Measurements from ENCODE around the gene DDX42. TPM values are rescaled to one million over a fixed set of nuclear protein-coding genes. Genes with fewer than 3 reads are reported as not detected.

DDX42 gene
- total RNA-seq, 8 experiments from 2014 or later = 62.4 to 169 (median 85.4) TPM

- ATAC-seq (replicated peaks in 6 of 8) = no peak
- no peak overlapping the region for H3K27ac ChIP-seq
- in situ Hi-C loops (cut with MboI; ENCODE audit: low pct_unique_long_range_greater_than_20kb in 2 of 9, low sequenced_read_pairs in 9 of 9, unreplicated experiment in 9 of 9) = no loop called here
Observed at GRCh38 chr17:63830904-63831491, 57.0 kb downstream of the DDX42 start.

GRCh38 chr17:63831505-63831904 is 57.5 kb downstream of the DDX42 start:
- in situ Hi-C loops (cut with MboI; ENCODE audit: low pct_unique_long_range_greater_than_20kb in 2 of 9, low sequenced_read_pairs in 9 of 9, unreplicated experiment in 9 of 9) = no loop called here
- peaks cover 8 to 10% of the 10 kb centered on the region in 2 donors for H3K4me1 ChIP-seq (replicated peaks in 1 of 2)
- H3K4me3 ChIP-seq = no peak overlapping the region
- ATAC-seq (replicated peaks in 6 of 8) = no peak
- H3K27ac ChIP-seq = no peak overlapping the region
- WGBS, 10 experiments = 80 to 100% (median 91%) methylated on average over 1 to 7 of the region's 8 CpGs; no CpG with 5 or more reads in 4 of the 10 experiments

More at GRCh38 chr17:63830904-63831491, 57.0 kb downstream of the DDX42 start:
- Histone ChIP-seq H3K4me1 (replicated peaks in 1 of 2) (peaks cover 9 to 10% of the 10 kb centered on the region in 2 donors), H3K4me3 (no peak overlapping the region)
- 72 to 100% (median 98%) methylated on average over 1 to 10 of the region's 15 CpGs; no CpG with 5 or more reads in 2 of the 10 experiments for WGBS, 10 experiments

GRCh38 chr17:63832014-63832413 is 58.0 kb downstream of the DDX42 start:
- no peak for ATAC-seq (replicated peaks in 6 of 8)
- in situ Hi-C loops (cut with MboI; ENCODE audit: low pct_unique_long_range_greater_than_20kb in 2 of 9, low sequenced_read_pairs in 9 of 9, unreplicated experiment in 9 of 9) = no loop called here
- H3K27ac ChIP-seq = no peak overlapping the region
- no peak overlapping the region for H3K4me3 ChIP-seq
- 82 to 100% (median 94%) methylated on average over 1 to 4 of the region's 5 CpGs; no CpG with 5 or more reads in 6 of the 10 experiments for WGBS, 10 experiments
- H3K4me1 ChIP-seq (replicated peaks in 1 of 2) = peaks cover 8 to 10% of the 10 kb centered on the region in 2 donors

GRCh38 chr17:63832455-63832854 is 58.5 kb downstream of the DDX42 start:
- H3K4me3 ChIP-seq = no peak overlapping the region
- H3K4me1 ChIP-seq (replicated peaks in 1 of 2) = peaks cover 8 to 10% of the 10 kb centered on the region in 2 donors
- WGBS, 10 experiments = 60 to 100% (median 86%) methylated on average over 1 to 2 of the region's 2 CpGs; no CpG with 5 or more reads in 6 of the 10 experiments
- in situ Hi-C loops (cut with MboI; ENCODE audit: low pct_unique_long_range_greater_than_20kb in 2 of 9, low sequenced_read_pairs in 9 of 9, unreplicated experiment in 9 of 9) = no loop called here
- no peak for ATAC-seq (replicated peaks in 6 of 8)
- H3K27ac ChIP-seq = no peak overlapping the region

GRCh38 chr17:63833026-63833740 is 59.2 kb downstream of the DDX42 start:
- Histone ChIP-seq H3K27ac (no peak overlapping the region), H3K4me3 (no peak overlapping the region), H3K4me1 (replicated peaks in 1 of 2) (peaks cover 9 to 10% of the 10 kb centered on the region in 2 donors)
- in situ Hi-C loops (cut with MboI; ENCODE audit: low pct_unique_long_range_greater_than_20kb in 2 of 9, low sequenced_read_pairs in 9 of 9, unreplicated experiment in 9 of 9) = no loop called here
- 55 to 93% (median 80%) methylated on average over 1 to 12 of the region's 14 CpGs; no CpG with 5 or more reads in 3 of the 10 experiments for WGBS, 10 experiments
- no peak for ATAC-seq (replicated peaks in 6 of 8)

GRCh38 chr17:63833741-63834373 is 59.9 kb downstream of the DDX42 start:
- no peak overlapping the region for H3K4me3 ChIP-seq
- no peak overlapping the region for H3K27ac ChIP-seq
- WGBS, 10 experiments = 91 to 100% (median 100%) methylated on average over 1 to 8 of the region's 15 CpGs; no CpG with 5 or more reads in 5 of the 10 experiments
- H3K4me1 ChIP-seq (replicated peaks in 1 of 2) = peaks cover 9 to 13% of the 10 kb centered on the region in 2 donors
- in situ Hi-C loops (cut with MboI; ENCODE audit: low pct_unique_long_range_greater_than_20kb in 2 of 9, low sequenced_read_pairs in 9 of 9, unreplicated experiment in 9 of 9) = no loop called here
- no peak for ATAC-seq (replicated peaks in 6 of 8)

GRCh38 chr17:63834431-63835166 is 60.6 kb downstream of the DDX42 start:
- peak; percentile 25 to 83 (median 52) for ATAC-seq (replicated peaks in 6 of 8)
- Histone ChIP-seq H3K27ac (no peak overlapping the region), H3K4me3 (no peak overlapping the region), H3K4me1 (replicated peaks in 1 of 2) (peaks cover 13 to 20% of the 10 kb centered on the region in 2 donors)
- WGBS, 10 experiments = 0 to 69% (median 31%) methylated on average over 1 to 4 of the region's 13 CpGs; no CpG with 5 or more reads in 4 of the 10 experiments
- in situ Hi-C loops (cut with MboI; ENCODE audit: low pct_unique_long_range_greater_than_20kb in 2 of 9, low sequenced_read_pairs in 9 of 9, unreplicated experiment in 9 of 9) = no loop called here

GRCh38 chr17:63835167-63835720 is 61.3 kb downstream of the DDX42 start:
- Histone ChIP-seq H3K4me1 (replicated peaks in 1 of 2) (peaks cover 14 to 27% of the 10 kb centered on the region in 2 donors), H3K27ac (no peak overlapping the region), H3K4me3 (no peak overlapping the region)
- no peak for ATAC-seq (replicated peaks in 6 of 8)
- WGBS, 10 experiments = 71 to 100% (median 100%) methylated on average over 1 to 6 of the region's 9 CpGs; no CpG with 5 or more reads in 4 of the 10 experiments
- in situ Hi-C loops (cut with MboI; ENCODE audit: low pct_unique_long_range_greater_than_20kb in 2 of 9, low sequenced_read_pairs in 9 of 9, unreplicated experiment in 9 of 9) = no loop called here

GRCh38 chr17:63836811-63837210 is 62.8 kb downstream of the DDX42 start:
- no peak for ATAC-seq (replicated peaks in 6 of 8)
- no peak overlapping the region for H3K27ac ChIP-seq
- peaks cover 22 to 38% of the 10 kb centered on the region in 2 donors for H3K4me1 ChIP-seq (replicated peaks in 1 of 2)
- in situ Hi-C loops (cut with MboI; ENCODE audit: low pct_unique_long_range_greater_than_20kb in 2 of 9, low sequenced_read_pairs in 9 of 9, unreplicated experiment in 9 of 9) = no loop called here
- 100% methylated on average over 1 to 5 of the region's 7 CpGs; no CpG with 5 or more reads in 3 of the 10 experiments for WGBS, 10 experiments
- H3K4me3 ChIP-seq = no peak overlapping the region

GRCh38 chr17:63837480-63837879 is 63.5 kb downstream of the DDX42 start:
- Histone ChIP-seq H3K4me1 (replicated peaks in 1 of 2) (peaks cover 22 to 38% of the 10 kb centered on the region in 2 donors), H3K4me3 (no peak overlapping the region), H3K27ac (no peak overlapping the region)
- WGBS, 10 experiments = 68 to 100% (median 81%) methylated on average over 2 of the region's 12 CpGs; no CpG with 5 or more reads in 6 of the 10 experiments
- ATAC-seq (replicated peaks in 6 of 8) = no peak
- in situ Hi-C loops (cut with MboI; ENCODE audit: low pct_unique_long_range_greater_than_20kb in 2 of 9, low sequenced_read_pairs in 9 of 9, unreplicated experiment in 9 of 9) = no loop called here

GRCh38 chr17:63837962-63838600 is 64.1 kb downstream of the DDX42 start:
- no peak overlapping the region for H3K4me3 ChIP-seq
- peak overlapping the region in 1 of 2 donors; percentile 13 for H3K27ac ChIP-seq
- no peak for ATAC-seq (replicated peaks in 6 of 8)
- in situ Hi-C loops (cut with MboI; ENCODE audit: low pct_unique_long_range_greater_than_20kb in 2 of 9, low sequenced_read_pairs in 9 of 9, unreplicated experiment in 9 of 9) = no loop called here
- peaks cover 22 to 38% of the 10 kb centered on the region in 2 donors for H3K4me1 ChIP-seq (replicated peaks in 1 of 2)
- WGBS, 10 experiments = 0 to 100% (median 83%) methylated on average over 1 to 3 of the region's 5 CpGs; no CpG with 5 or more reads in 6 of the 10 experiments

- H3K4me1 ChIP-seq (replicated peaks in 1 of 2) = peaks cover 22 to 38% of the 10 kb centered on the region in 2 donors
- peak overlapping the region in 1 of 2 donors; percentile 77 for H3K27ac ChIP-seq
- in situ Hi-C loops (cut with MboI; ENCODE audit: low pct_unique_long_range_greater_than_20kb in 2 of 9, low sequenced_read_pairs in 9 of 9, unreplicated experiment in 9 of 9) = no loop called here
- no peak overlapping the region for H3K4me3 ChIP-seq
- peak in 4 of 8 experiments; percentile 2 to 12 (median 4) for ATAC-seq (replicated peaks in 6 of 8)
- WGBS, 10 experiments = 0 to 34% (median 33%) methylated on average over 1 to 2 of the region's 7 CpGs; no CpG with 5 or more reads in 7 of the 10 experiments
Observed at GRCh38 chr17:63838631-63839171, 64.7 kb downstream of the DDX42 start.

Measured in motor neuron (in vitro differentiated cells).